ENCODE data around the gene SLC36A4.

The SLC36A4 gene

DNA sequence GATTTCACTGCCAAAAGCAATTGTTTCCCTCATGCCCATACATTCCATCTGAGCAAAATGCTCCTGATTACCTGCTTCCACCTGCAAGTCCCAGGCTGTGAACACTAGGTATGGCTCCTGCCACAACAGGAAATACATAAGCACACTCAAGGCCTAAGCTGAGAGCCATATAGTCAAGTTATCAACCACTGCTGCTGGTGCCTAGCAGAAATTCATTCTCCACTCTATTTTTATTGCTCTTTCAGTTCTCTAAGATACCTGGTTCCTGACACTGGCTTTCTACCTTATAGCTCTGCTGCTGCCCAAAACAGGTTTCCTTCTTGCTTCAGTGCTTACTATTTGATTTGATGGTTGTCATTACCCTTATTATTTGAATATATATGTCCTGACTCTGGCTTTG is 31.6 kb downstream of the SLC36A4 start:
- H3K9me2 ChIP-seq (replicated peaks; ENCODE audit: low read depth, low read length), result no peaks in the 10 kb centered on the region
- peaks cover 3% of the 10 kb centered on the region for H3K4me1 ChIP-seq (ENCODE audit: insufficient read depth, low read length, poor library complexity, severe bottlenecking)
- no peak overlapping the region for H3K4me3 ChIP-seq (ENCODE audit: low read length, poor library complexity, severe bottlenecking)
- H3K79me2 ChIP-seq (ENCODE audit: insufficient read depth, low read length), result no peaks in the 10 kb centered on the region
- H3K9me3 ChIP-seq (ENCODE audit: insufficient read depth, low read depth, low read length), result no peaks in the 10 kb centered on the region
- TF ChIP-seq, protein P1, sequence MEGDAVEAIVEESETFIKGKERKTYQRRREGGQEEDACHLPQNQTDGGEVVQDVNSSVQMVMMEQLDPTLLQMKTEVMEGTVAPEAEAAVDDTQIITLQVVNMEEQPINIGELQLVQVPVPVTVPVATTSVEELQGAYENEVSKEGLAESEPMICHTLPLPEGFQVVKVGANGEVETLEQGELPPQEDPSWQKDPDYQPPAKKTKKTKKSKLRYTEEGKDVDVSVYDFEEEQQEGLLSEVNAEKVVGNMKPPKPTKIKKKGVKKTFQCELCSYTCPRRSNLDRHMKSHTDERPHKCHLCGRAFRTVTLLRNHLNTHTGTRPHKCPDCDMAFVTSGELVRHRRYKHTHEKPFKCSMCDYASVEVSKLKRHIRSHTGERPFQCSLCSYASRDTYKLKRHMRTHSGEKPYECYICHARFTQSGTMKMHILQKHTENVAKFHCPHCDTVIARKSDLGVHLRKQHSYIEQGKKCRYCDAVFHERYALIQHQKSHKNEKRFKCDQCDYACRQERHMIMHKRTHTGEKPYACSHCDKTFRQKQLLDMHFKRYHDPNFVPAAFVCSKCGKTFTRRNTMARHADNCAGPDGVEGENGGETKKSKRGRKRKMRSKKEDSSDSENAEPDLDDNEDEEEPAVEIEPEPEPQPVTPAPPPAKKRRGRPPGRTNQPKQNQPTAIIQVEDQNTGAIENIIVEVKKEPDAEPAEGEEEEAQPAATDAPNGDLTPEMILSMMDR (conservative IDR thresholded peaks at IDR 0.05; ENCODE audit: low read length), result no peak
- TF ChIP-seq EZH2phosphoT487 (IDR thresholded peaks at IDR 0.05; ENCODE audit: borderline replicate concordance), result no peak
- no peaks in the 10 kb centered on the region for H4K20me1 ChIP-seq (ENCODE audit: insufficient read depth, low read length, poor library complexity, severe bottlenecking)
- H3K9ac ChIP-seq (ENCODE audit: low read depth, low read length, poor library complexity, severe bottlenecking), result no peak overlapping the region
- H2AFZ ChIP-seq (ENCODE audit: low read length), result no peak overlapping the region
- H3F3A ChIP-seq (ENCODE audit: low read depth), result no peaks in the 10 kb centered on the region
- H3K27me3 ChIP-seq (ENCODE audit: insufficient read depth, low read length, poor library complexity, severe bottlenecking), result no peaks in the 10 kb centered on the region
- H3K36me3 ChIP-seq (ENCODE audit: insufficient read depth, low read length), result peaks cover 14% of the 10 kb centered on the region; the same call in 1 of the 2 replicates
- H3K4me2 ChIP-seq (ENCODE audit: low read depth, low read length, poor library complexity, severe bottlenecking), result no peak overlapping the region

GRCh38 chr11:93160808-93161207 is 37.0 kb downstream of the SLC36A4 start:
- TF ChIP-seq, protein P1 (conservative IDR thresholded peaks at IDR 0.05; ENCODE audit: low read length), result no peak
- no peak for TF ChIP-seq EZH2phosphoT487 (IDR thresholded peaks at IDR 0.05; ENCODE audit: borderline replicate concordance)
- H3K9ac ChIP-seq (ENCODE audit: low read depth, low read length, poor library complexity, severe bottlenecking), result no peak overlapping the region

GRCh38 chr11:93160156-93160555 is 37.6 kb downstream of the SLC36A4 start:
- Histone ChIP-seq H3K27me3 (ENCODE audit: insufficient read depth, low read length, poor library complexity, severe bottlenecking) (no peaks in the 10 kb centered on the region), H4K20me1 (ENCODE audit: insufficient read depth, low read length, poor library complexity, severe bottlenecking) (no peaks in the 10 kb centered on the region), H3K4me1 (ENCODE audit: insufficient read depth, low read length, poor library complexity, severe bottlenecking) (no peaks in the 10 kb centered on the region), H3K9ac (ENCODE audit: low read depth, low read length, poor library complexity, severe bottlenecking) (no peak overlapping the region), H2AFZ (ENCODE audit: low read length) (no peak overlapping the region), H3K9me3 (ENCODE audit: insufficient read depth, low read depth, low read length) (no peaks in the 10 kb centered on the region), H3K36me3 (ENCODE audit: insufficient read depth, low read length) (peaks cover 18% of the 10 kb centered on the region; the same call in 1 of the 2 replicates), H3K4me3 (ENCODE audit: low read length, poor library complexity, severe bottlenecking) (no peak overlapping the region), H3F3A (ENCODE audit: low read depth) (no peaks in the 10 kb centered on the region), H3K9me2 (replicated peaks; ENCODE audit: low read depth, low read length) (no peaks in the 10 kb centered on the region), H3K4me2 (ENCODE audit: low read depth, low read length, poor library complexity, severe bottlenecking) (no peak overlapping the region), H3K79me2 (ENCODE audit: insufficient read depth, low read length) (no peaks in the 10 kb centered on the region)
- TF ChIP-seq EZH2phosphoT487 (IDR thresholded peaks at IDR 0.05; ENCODE audit: borderline replicate concordance), result no peak
- TF ChIP-seq, protein P1 (conservative IDR thresholded peaks at IDR 0.05; ENCODE audit: low read length), result no peak

More at GRCh38 chr11:93160808-93161207, 37.0 kb downstream of the SLC36A4 start:
- no peaks in the 10 kb centered on the region for H3K4me1 ChIP-seq (ENCODE audit: insufficient read depth, low read length, poor library complexity, severe bottlenecking)
- H3K4me2 ChIP-seq (ENCODE audit: low read depth, low read length, poor library complexity, severe bottlenecking), result no peak overlapping the region
- no peaks in the 10 kb centered on the region for H3K27me3 ChIP-seq (ENCODE audit: insufficient read depth, low read length, poor library complexity, severe bottlenecking)
- no peaks in the 10 kb centered on the region for H3K9me3 ChIP-seq (ENCODE audit: insufficient read depth, low read depth, low read length)
- no peak overlapping the region for H2AFZ ChIP-seq (ENCODE audit: low read length)
- no peak overlapping the region for H3K4me3 ChIP-seq (ENCODE audit: low read length, poor library complexity, severe bottlenecking)
- H3K79me2 ChIP-seq (ENCODE audit: insufficient read depth, low read length), result no peaks in the 10 kb centered on the region
- H3K36me3 ChIP-seq (ENCODE audit: insufficient read depth, low read length), result peaks cover 18% of the 10 kb centered on the region; the same call in 1 of the 2 replicates
- H3F3A ChIP-seq (ENCODE audit: low read depth), result no peaks in the 10 kb centered on the region
- H3K9me2 ChIP-seq (replicated peaks; ENCODE audit: low read depth, low read length), result no peaks in the 10 kb centered on the region
- no peaks in the 10 kb centered on the region for H4K20me1 ChIP-seq (ENCODE audit: insufficient read depth, low read length, poor library complexity, severe bottlenecking)
